NCI-H82 treated with DMSO at 0.1 percent for 48 hours (cell line): Measurements from ENCODE around the gene SYNGR3.
"Not testable (repeated sequence)": the region's sequence is repeated elsewhere in the genome, so short reads cannot be mapped to it uniquely, and the experiment has no call there.

Experiments
- DNase-seq: peaks from one replicate; lab custom pipeline; 2025; ENCODE audit not compliant: unreplicated experiment; lab: John Stamatoyannopoulos, UW

The SYNGR3 gene

DNA sequence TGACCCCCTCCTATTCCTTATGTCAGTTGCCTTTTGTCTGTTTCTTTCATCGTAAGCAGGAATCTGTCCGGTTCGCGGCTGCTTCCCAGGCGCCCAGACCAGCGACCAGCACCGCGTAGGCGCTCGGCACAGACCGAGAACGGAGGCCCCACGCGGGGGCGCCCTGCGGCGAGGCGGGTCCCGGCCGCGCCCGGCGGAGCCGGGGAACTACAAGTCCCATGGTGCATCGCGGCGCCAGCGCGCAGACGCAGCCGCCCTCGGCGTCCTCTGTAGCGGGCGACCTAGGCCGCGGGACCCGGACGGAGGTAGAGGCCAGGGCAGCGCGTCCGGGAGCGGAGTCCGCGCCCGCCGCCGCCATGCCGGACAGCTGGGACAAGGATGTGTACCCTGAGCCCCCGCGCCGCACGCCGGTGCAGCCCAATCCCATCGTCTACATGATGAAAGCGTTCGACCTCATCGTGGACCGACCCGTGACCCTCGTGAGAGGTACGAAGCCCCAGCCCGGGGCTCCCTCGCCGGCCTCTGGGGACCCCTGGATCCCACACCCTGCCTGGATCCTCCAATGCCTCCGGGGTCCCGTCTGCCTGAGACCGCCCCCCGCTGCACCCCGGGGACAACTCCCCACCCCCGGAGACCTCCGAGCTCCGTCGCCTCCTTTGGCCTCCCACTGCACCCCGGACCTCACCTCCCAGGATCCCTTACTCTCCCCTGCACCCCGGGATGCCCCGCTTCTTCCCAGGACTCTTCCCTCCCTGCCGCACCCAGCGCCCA, 30.3 kb upstream of the SYNGR3 start, which contains the start of gene NDUFB10:
TSS of gene NDUFB10 (plus strand) at position 270 of the 771 bp plus-strand sequence. CDS start at position 357, 87 bp downstream.
- peak; percentile 51 for DNase-seq

DNA sequence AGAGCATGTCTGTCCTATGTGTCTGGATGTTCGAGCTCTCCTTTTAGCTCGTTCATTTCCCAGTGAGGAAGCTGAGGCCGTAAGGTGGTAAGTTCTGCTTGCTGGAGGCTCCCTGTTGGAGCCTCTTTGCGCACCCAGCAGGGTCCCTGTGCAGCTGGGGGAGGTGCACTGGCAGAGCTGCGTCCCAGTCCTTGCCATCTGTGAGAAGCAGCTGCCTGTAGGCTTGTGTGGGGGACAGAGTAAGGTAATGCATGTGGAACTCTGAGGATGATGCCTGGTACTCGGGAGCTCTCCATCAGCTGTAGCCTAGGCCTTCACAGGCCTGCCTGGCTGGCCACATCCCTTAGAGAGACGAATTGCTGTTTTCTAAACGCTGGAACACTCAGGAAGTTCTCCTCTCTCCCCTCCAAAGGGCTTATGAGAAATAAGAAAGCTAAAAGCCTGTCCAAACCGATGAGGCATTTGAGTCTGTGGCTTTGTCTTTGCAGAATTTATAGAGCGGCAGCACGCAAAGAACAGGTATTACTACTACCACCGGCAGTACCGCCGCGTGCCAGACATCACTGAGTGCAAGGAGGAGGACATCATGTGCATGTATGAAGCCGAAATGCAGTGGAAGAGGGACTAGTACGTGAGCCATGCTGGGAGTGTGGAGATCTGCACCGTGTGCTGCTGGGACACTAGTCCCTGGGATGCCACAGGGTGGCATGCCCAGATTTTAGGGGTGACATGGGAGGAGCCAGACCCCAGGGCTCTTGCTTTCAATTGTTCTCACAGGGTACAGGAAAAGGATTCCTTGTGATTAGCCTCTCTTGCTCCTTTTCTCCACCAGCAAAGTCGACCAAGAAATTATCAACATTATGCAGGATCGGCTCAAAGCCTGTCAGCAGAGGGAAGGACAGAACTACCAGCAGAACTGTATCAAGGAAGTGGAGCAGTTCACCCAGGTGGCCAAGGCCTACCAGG, 28.8 kb upstream of the SYNGR3 start:
- DNase-seq, result peak; percentile 62

DNA sequence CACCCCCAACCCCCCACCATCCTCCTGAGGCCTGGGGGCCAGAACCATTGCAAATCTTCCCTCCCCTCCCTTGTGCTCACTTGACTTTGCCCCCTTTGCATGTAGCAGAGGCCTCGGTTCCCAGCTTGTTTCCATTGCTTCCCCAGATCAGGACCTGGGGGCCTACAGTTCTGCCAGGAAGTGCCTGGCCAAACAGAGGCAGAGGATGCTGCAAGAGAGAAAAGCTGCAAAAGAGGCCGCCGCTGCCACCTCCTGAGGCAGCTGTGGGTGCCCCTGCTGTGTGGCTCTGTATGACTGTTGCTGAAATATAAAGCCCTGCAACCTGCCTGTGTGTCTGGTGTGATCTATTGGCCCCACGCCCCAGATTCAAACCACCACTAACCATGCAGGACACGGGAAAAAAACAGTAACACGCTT, 28.1 kb upstream of the SYNGR3 start:
- no peak for DNase-seq

DNA sequence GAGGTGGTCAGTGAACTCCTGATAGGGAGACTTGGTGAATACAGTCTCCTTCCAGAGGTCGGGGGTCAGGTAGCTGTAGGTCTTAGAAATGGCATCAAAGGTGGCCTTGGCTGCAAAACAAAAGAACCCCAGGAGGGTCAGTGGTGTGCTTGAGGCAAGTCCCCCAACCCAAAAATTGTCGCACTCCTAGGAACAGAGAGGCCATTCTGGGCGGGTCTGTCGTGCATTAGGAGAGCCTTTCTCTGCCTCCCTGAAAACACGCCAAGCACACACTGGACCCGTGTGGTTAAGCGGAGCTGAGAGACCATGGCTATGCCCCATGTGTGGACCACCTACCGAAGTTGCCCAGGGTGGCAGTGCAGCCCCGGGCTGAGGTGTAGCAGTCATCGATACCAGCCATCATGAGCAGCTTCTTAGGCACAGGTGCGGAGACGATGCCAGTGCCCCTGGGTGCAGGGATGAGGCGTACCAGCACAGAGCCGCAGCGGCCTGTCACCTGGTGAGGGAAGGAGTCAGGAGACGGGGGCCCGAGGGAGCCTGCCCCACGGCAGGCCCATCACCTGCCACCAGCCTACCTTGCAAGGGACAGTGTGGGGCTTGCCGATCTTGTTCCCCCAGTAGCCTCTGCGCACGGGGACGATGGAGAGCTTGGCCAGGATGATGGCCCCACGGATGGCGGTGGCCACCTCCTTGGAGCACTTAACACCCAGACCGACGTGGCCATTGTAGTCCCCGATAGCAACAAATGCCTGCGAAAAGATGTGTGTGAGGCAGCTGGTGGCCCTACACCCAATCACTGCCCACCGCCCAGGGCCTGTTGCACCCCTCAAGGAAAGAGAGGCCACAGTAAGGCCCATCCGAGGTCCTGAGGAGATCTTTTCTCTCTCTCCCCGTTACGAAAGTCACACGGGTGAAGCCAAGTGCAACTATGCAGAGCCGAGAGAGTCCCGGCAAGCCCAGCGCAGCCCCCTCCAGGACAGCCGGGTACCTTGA, 27.3 kb upstream of the SYNGR3 start:
- not testable (repeated sequence) for DNase-seq

DNA sequence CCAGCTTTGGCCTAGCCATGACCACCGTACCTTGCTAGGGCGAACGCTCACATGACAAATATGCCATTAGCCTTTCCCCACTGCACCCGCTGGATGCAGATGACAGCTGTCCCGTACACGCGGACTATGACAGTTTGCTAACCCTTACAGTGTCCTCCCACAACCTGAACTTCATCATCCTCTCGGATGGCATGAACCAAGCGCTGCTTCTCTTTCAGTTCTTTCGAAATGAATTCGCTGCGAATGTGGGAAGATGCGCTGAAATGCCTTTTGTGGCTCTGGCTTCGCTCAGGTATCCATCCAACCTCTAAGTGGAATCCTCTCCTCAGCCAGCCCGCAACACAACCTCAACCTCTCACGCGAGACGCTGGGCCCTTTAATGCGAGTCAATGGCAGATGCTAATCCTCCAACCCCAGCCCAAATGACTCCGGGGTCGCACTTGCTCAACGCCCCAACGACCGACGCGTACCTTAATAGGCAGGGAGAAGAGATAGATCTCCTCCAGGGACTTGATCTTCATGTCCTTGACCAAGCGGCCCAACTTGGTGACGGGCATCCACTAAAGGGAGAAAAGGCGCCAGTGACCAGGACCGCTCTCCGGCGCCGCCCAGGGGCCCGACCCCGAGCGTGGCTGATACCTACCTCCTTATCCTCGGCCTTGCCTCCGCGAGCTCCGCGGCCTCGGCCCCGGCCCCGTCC, 25.8 kb upstream of the SYNGR3 start:
- DNase-seq, result no peak

DNA sequence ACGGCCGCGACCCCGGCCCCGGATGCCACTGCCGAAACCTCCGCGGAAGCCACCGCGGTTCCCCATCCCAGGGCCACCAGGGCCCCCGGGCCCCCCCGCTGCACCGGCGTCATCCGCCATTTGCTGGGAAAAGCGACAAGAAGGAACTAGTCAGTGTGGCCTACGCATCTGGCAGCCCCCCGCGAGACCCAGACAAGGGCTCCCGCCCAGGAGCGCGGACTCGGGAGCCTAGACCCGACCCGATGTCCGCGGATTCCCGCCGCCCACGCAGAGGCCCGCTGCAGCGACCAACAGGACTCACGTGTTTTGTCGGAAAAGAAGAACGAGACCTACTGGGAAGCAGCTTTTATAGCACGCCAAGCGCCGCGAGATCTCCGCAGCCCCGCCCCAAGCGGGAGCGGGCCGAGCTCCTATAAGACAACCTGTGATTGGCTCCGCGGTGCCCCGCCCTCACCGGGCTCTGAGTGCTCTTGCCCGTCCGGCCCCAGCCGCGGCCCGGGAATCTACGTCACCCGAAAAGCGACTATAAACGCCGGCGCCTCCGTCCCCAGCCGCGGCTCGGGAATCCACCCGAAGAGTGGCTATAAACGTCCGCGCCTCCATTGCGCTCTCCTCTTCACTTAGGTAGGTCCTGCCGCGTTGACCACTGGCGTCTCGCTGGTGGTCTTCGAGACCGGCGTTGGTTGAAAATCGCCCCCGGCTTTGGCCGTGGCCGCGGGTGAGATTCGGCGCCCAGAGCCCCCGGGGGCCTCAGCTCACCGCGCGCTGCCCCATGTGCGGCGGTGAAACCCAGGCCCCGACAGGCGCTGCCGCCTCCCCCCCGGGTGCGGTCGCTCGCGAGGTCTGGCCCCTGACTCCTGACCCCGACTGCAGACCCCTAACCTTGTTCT, 25.0 kb upstream of the SYNGR3 start, which contains the start of gene RPS2:
TSS of gene RPS2 (minus strand) at position 321 of the 890 bp plus-strand sequence. CDS start at position 120, 201 bp downstream.
- DNase-seq, result peak; percentile 96

DNA sequence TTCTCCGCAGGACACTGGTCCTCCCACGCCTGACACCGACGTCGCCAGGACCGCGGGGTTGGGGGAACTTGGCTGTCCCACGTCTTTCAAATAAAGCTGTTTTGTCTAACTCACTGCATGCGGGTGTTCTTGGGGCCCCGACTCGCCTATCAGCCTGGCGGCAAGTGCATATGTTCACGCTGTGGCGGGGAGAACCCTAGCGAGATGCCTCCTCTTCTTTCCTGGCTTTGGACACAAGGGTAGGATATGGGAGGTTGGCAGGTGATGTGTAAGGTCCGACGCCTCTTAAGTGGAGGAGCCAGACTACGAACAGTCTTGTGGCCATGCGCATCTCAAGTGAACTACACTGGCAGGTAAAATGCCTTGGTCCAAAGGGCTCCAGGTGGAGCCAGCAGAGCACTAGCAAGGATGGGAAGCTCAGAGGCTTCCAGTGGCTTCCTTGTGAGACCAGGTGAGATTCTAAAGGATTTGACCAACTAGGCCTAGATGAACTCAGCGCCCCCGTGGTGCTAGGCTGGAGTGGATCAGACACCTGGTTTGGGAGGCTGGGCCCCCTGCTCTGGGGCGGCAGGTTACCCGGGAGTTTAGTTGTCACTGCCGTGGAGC, 24.3 kb upstream of the SYNGR3 start:
- DNase-seq, result no peak

DNA sequence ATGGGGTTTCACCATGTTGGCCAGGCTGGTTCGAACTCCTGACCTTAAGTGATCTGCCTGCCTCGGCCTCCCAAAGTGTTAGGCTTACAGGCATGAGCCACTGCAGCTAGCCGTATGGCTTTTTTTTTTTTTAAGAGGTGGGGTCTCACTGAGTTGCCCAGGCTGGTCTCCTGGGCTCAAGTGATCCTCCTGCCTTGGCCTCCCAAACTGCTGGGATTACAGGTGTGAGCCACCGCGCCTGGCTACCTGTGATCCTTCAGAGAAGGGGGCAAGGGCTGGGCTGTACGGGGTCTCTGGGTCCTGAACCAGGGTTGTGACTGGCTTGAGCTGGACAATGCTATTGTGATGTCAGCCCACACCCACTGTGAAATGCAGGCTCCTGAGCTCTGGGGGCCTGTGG, 23.3 kb upstream of the SYNGR3 start, which contains the start of gene RNF151:
TSS of gene RNF151 (plus strand) at position 397 of the 400 bp plus-strand sequence. CDS start 26 bp downstream, outside the sequence.
- DNase-seq, result no peak

DNA sequence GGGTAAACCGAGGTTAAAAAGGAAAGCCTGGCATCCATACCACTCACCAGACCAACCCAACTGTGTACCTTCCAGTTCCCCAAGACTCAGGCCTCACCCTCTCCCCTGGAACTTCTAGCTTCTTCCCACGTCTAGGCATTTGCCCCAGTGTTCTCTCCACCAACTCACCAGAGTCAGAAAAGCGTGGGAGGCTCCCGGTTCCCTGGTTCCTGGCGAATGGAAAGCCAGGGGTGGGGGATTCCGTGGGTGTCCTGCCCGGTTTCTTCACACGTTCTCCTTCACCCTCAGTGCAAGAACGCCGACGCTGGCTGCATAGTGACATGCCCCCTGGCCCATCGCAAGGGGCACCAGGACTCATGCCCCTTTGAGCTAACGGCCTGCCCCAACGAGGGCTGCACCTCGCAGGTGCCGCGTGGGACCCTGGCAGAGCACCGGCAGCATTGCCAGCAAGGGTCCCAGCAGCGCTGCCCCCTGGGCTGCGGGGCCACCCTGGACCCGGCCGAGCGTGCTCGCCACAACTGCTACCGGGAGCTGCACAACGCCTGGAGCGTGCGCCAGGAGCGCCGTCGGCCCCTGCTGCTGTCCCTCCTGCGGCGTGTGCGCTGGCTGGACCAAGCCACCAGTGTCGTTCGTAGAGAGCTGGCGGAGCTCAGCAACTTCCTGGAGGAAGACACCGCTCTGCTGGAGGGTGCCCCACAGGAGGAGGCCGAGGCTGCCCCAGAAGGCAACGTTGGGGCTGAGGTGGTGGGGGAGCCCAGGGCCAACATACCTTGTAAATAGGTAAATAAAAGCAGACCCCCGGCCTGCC, 21.4 kb upstream of the SYNGR3 start:
- no peak for DNase-seq

DNA sequence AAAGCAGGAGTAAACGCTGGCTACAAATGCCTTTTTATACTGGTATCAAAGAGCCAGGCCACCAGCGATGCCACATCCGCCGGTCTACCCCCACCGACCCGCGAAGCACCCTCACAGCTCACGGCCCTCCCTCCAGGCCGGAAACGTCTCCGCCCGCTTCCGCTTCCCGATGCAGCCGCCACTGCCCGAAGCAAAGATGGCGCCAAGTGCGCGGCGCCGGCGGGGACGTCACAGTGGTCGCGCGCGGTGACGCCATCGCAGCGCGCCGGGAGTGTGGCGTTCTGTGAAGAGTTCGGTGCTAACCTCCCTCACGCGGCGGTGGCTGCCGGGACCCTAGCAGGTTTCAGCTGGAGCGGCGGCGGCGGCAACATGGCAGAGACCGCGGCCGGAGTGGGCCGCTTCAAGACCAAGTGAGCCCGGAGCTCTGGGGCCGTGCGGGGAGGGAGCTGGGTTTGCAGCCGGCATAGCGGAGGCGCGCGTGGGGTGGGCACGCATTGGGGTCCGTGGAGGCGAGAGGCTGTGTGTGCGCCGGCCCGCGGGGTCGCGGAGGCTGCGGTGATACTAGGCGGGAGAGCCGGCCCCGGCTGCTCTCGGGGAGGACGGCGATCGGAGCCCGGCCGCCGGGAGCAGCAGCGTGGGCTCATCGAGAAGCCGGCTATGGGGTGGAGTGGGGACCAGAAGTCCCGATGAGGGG, 17.8 kb upstream of the SYNGR3 start, which contains the start of gene TBL3:
TSS of gene TBL3 (plus strand) at position 258 of the 694 bp plus-strand sequence. CDS start at position 370, 112 bp downstream.
- DNase-seq, result peak; percentile 77

DNA sequence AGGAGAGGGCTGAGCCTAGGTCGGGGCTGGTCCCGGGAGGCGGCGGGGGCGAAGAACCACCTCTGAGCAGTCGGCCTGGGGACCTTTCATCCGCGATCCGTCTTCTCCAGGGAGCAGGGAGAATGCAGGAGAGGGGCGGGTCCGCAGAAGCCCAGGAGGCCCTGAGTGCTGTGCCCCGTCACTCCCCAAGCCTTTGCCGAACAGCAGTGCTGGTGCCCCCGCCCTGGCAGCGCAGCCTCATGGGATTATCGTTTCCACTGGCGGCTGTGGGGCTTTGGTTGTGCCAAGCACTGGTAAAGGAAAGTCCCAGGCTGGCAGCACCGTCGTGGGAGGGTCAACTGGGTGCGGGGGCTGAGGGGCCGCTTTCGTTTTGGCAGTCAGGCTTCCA, 17.3 kb upstream of the SYNGR3 start:
- DNase-seq, result no peak

DNA sequence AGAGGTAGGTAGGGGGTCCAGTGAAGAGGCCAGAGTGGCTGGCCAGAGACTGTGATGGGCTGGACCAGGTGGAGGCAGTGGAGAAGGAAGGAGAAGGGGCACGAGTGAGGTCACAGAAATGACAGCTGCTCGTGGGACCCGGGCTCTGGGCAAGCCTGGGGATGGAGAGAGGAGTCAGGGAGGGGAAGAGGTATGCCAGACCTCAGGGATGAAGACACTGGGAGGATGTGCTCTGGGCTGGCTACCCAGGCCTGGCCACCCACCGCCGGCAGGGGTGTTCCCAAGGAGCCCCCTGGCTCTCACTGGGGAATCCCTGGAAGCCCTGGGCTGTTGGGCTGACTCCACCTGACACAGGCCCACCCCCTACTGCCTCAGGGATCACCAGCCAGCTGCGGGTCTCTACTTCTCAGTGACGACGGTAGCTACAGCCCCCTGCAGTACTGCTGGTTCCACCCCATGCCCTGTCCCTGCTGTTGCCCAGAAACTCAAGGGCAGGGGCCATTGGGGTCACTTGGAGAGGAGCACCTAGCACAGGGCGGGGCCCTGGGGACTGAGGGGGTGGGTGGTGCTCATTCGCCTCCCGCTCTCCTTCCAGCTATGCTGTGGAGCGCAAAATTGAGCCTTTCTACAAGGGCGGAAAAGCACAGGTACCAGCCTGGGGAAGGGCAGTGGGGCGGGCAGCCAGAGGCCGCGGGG, 16.2 kb upstream of the SYNGR3 start:
- no peak for DNase-seq

DNA sequence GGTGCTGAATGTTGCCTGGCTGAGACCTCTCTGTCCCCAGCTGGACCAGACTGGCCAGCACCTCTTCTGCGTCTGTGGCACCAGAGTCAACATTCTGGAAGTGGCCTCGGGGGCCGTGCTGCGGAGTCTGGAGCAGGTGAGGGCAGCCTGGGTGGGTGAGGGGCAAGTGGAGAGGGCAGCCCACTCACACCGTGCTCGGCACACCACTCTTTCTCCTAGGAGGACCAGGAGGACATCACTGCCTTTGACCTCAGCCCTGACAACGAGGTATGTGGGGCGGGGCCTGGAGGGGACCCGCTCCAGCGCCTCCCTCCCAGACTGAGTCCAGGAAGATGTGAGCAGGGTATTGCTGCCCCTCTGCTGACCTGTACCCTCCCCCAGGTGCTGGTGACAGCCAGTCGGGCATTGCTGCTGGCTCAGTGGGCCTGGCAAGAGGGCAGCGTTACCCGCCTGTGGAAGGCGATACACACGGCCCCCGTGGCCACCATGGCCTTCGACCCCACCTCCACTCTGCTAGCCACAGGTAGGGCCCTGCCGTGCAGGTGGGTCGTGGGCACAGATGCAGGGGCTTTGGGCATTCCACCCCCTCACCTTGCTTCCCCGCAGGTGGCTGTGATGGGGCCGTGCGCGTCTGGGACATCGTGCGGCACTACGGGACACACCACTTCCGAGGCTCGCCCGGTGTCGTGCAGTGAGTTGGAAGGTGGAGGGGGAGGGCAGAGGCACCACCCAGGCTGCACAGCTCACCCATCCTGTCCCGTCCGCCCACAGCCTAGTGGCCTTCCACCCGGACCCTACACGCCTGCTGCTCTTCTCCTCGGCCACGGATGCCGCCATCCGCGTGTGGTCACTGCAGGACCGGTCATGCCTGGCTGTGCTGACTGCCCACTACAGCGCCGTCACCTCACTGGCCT, 15.4 kb upstream of the SYNGR3 start:
- DNase-seq, result no peak

DNA sequence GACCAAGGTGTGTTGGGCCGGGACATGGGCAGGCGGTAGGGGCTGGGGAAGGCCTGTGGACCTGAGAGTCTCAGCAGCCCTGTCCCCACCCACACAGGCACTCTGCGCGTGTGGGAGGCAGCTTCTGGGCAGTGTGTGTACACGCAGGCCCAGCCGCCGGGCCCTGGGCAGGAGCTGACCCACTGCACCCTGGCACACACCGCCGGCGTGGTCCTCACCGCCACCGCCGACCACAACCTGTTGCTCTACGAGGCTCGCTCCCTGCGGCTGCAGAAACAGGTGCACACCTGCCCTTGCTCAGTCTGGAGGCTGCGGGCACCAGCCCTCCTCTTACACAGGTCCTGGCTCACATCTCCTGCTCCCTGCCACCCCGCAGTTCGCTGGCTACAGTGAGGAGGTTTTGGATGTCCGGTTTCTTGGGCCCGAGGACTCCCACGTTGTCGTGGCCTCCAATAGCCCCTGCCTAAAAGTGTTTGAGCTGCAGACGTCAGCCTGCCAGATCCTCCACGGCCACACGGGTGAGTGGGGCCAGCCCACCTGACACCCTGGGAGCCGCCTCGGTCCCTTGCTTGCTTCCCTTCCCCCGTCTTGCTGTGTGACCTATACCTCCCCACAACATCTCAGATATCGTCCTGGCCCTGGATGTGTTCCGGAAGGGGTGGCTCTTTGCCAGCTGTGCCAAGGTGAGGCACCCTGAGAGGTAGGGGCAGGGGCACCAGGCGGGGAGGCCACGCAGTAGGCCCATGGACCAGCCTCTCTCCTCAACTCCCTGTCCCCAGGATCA, 14.1 kb upstream of the SYNGR3 start:
- no peak for DNase-seq

DNA sequence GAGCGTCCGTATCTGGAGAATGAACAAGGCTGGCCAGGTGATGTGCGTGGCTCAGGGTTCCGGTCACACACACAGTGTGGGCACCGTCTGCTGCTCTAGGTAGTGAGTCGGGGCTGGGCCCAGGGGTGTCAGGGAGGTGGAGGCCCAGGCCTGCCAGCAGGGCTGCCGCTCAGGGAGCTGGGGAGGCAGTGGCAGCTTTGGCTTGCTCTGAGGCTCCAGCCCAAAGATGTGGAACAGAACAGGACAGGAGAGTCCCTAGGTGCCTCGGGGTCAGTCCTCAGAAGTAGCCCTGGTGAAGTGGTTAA, 13.6 kb upstream of the SYNGR3 start:
- DNase-seq, result no peak
